Panc1 (cell line): ENCODE measurements around the gene SHC1. TPM values are rescaled to one million over a fixed set of nuclear protein-coding genes. Genes with fewer than 3 reads are reported as not detected.
A peak's percentile ranks its signal among the peaks of the same experiment; 100 is the strongest.
"Not testable (repeated sequence)": the region's sequence is repeated elsewhere in the genome, so short reads cannot be mapped to it uniquely, and the experiment has no call there.

Experiments
- ATAC-seq: fragments of 200-7000 bp; cut with Tn5 transposase; 2 replicates; pipeline ENCODE4 v1.9.1; 2020; ENCODE audit warnings: mild to moderate bottlenecking, moderate library complexity
- BruUV-seq: library from RNA; stranded (reverse); fragments of 400-500 nt; replicated peaks from 2 replicates; lab custom pipeline; 2021; lab: Mats Ljungman, UMichigan
- CTCF ChIA-PET: fragments of 300-600 bp; sonication (Branson Sonifier 250); formaldehyde crosslinking; loops from one replicate; lab custom pipeline; 2022; ENCODE audit warnings: antibody characterized with exemption; lab: Charles Lee
- POLR2A ChIA-PET: fragments of 300-600 bp; sonication (Branson Sonifier 250); formaldehyde crosslinking; loops from one replicate; lab custom pipeline; 2022; ENCODE audit warnings: antibody characterized with exemption; lab: Charles Lee
- DNase-seq: peaks from one replicate; pipeline ENCODE4 v3.0.0-alpha.2; 2010; ENCODE audit warnings: low read depth, low spot score
- H3K27ac ChIP-seq: 2 replicates; pipeline ENCODE4 v1.5.1; 2011; ENCODE audit warnings: mild to moderate bottlenecking, low read length, inconsistent platforms
- H3K27me3 ChIP-seq: fragments of 200-500 bp; sonication (Bioruptor generic); 2 replicates; pipeline ENCODE4 v1.6.0; 2014; ENCODE audit warnings: low read length, inconsistent platforms; ENCODE audit not compliant: control insufficient read depth, insufficient read depth
- H3K36me3 ChIP-seq: fragments of 200-500 bp; sonication (Bioruptor generic); 2 replicates; pipeline ENCODE4 v1.5.1; 2014; ENCODE audit warnings: inconsistent platforms, mild to moderate bottlenecking, low read length, moderate library complexity; ENCODE audit not compliant: control insufficient read depth, insufficient read depth
- H3K4me1 ChIP-seq: 2 replicates; pipeline ENCODE4 v1.5.1; 2011; ENCODE audit warnings: inconsistent platforms, mild to moderate bottlenecking, low read length, moderate library complexity; ENCODE audit not compliant: control insufficient read depth, insufficient read depth
- H3K4me3 ChIP-seq, 2 experiments: 2 replicates each; pipeline ENCODE4 v1.5.1; 2011 to 2012; ENCODE audit warnings: low read depth in 2 of 2, low read length in 2 of 2, mild to moderate bottlenecking in 2 of 2, inconsistent platforms in 1 of 2, moderate library complexity in 1 of 2
- H3K9me3 ChIP-seq: fragments of 200-500 bp; sonication (Bioruptor generic); 2 replicates; pipeline ENCODE4 v1.5.1; 2014; ENCODE audit warnings: low read depth, mild to moderate bottlenecking, inconsistent platforms, low read length, moderate library complexity; ENCODE audit not compliant: control insufficient read depth, insufficient read depth
- CTCF ChIP-seq: fragments of 450-650 bp; IDR thresholded peaks from 2 replicates; pipeline ENCODE4 v1.5.1; 2017; ENCODE audit warnings: mild to moderate bottlenecking
- POLR2AphosphoS5 ChIP-seq: IDR thresholded peaks from 2 replicates; pipeline ENCODE4 v1.6.1; 2012; ENCODE audit warnings: mild to moderate bottlenecking, low read depth, low read length, moderate library complexity
- REST ChIP-seq, 2 experiments: IDR thresholded peaks; 2 replicates each; pipeline ENCODE4 v1.6.1; 2011 to 2012; ENCODE audit warnings: low read depth in 2 of 2, control low read depth in 1 of 2, low read length in 1 of 2, mild to moderate bottlenecking in 1 of 2, moderate library complexity in 1 of 2; ENCODE audit not compliant: insufficient read depth in 1 of 2
- SIN3A ChIP-seq: IDR thresholded peaks from 2 replicates; pipeline ENCODE4 v1.6.1; 2012; ENCODE audit warnings: low read depth, mild to moderate bottlenecking, low read length, moderate library complexity, borderline replicate concordance; ENCODE audit not compliant: insufficient read depth
- TCF7L2 ChIP-seq: IDR thresholded peaks from 2 replicates; pipeline ENCODE4 v1.6.1; 2011; ENCODE audit warnings: mild to moderate bottlenecking, low read depth, low read length, inconsistent platforms
- in situ Hi-C: cut with HindIII; loops from 2 replicates; pipeline ENCODE4 v1.10.0; 2016; ENCODE audit warnings: low sequenced_read_pairs, low pct_unique_long_range_greater_than_20kb
- intact Hi-C: fragments of 100-400 bp; cut with micrococcal nuclease; formaldehyde crosslinking; loops from one replicate; pipeline ENCODE4 v1.10.0; 2022; ENCODE audit not compliant: unreplicated experiment
- total RNA-seq: library from RNA; stranded (reverse); gene quantifications from one replicate; pipeline ENCODE4 v1.2.1, GENCODE V29; 2021; ENCODE audit not compliant: unreplicated experiment

SHC1 gene
- total RNA-seq, 1 experiment from 2014 or later = 373 TPM

DNA sequence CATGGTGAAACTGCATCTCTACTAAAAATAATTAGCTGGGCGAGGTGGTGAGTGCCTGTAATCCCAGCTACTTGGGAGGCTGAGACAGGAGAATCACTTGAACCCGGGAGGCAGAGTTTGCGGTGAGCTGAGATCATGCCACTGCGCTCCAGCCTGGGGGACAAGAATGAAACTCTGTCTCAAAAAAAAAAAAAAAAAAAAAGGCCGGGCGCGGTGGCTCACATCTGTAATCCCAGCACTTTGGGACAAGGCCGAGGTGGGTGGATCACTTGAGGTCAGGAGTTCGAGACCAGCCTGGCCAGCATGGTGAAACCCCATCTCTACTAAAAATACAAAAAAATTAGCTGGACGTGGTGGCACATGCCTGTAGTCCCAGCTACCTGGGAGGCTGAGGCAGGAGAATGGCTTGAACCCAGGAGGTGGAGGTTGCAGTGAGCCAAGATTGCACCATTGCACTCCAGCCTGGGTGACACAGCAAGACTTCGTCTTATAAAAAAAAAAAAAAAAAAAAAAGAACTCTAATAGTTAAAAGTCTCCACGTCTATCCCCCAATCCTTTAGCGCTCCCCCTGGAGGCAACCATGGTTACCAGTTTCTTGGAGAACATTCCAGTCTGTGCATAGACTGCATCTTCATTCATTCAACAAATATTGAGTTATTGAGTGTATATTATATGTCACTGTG is 24.9 kb upstream of the SHC1 start:
- H3K27me3 ChIP-seq, in situ Hi-C loops, H3K36me3 ChIP-seq, intact Hi-C loops, ATAC-seq, H3K9me3 ChIP-seq, DNase-seq, H3K4me3 ChIP-seq, BruUV-seq, H3K27ac ChIP-seq: not testable (repeated sequence)
- POLR2A ChIA-PET = interaction anchor here (0.9 kb wide), 1 partner anchor 25 kb away, joined by 15 read pairs; the partner anchor contains the start of gene SHC1
- peaks cover 16% of the 10 kb centered on the region for H3K4me1 ChIP-seq
- CTCF ChIA-PET = interaction anchor here (0.6 to 1.0 kb wide), 7 partner anchors 10 to 75 kb away, joined by 3 to 17 read pairs (median 7); no protein-coding TSS in a partner anchor
- peak; percentile 81 for TF ChIP-seq CTCF

GRCh38 chr1:154994591-154994990 is 24.0 kb upstream of the SHC1 start:
- in situ Hi-C loops = no loop called here
- H3K9me3 ChIP-seq = no peaks in the 10 kb centered on the region
- TF ChIP-seq POLR2AphosphoS5 = no peak
- no peak for TF ChIP-seq REST (IDR thresholded peaks at IDR 0.05; ENCODE audit: insufficient read depth in 1 of 2, low read depth in 2 of 2, low read length in 1 of 2)
- TF ChIP-seq TCF7L2 = no peak
- TF ChIP-seq SIN3A = no peak
- TF ChIP-seq CTCF = no peak
- no peaks in the 10 kb centered on the region for H3K27me3 ChIP-seq
- peaks cover 3% of the 10 kb centered on the region; the same call in 1 of the 2 replicates for H3K36me3 ChIP-seq
- intact Hi-C loops = no loop called here
- H3K4me1 ChIP-seq = peaks cover 9% of the 10 kb centered on the region
- no peak overlapping the region for H3K4me3 ChIP-seq
- ChIA-PET CTCF (interaction anchor here (0.6 to 0.9 kb wide), 3 partner anchors 23 to 90 kb away, joined by 3 to 7 read pairs (median 3); no protein-coding TSS in a partner anchor), POLR2A (interaction anchor here (0.9 to 1.2 kb wide), 2 partner anchors 21 to 24 kb away, joined by 3 to 15 read pairs; partner anchors contain the start of gene SHC1)
- peak overlapping the region; percentile 48; the same call in 1 of the 2 replicates for H3K27ac ChIP-seq
- no peak for ATAC-seq
- no TSS peak for BruUV-seq
- no peak for DNase-seq
